ENCODE measurements around the gene HIGD1C. TPM values are rescaled to one million over a fixed set of nuclear protein-coding genes. Genes with fewer than 3 reads are reported as not detected.
"Not testable (repeated sequence)": the region's sequence is repeated elsewhere in the genome, so short reads cannot be mapped to it uniquely, and the experiment has no call there.

HIGD1C gene
- total and polyA plus RNA-seq, 2 of the 8 experiments (the other 6 are each of a cell fraction or from before 2014, with no cell fraction given), result not detected

- WGBS, 2 experiments (ENCODE audit: extremely low coverage in 1 of 2, insufficient coverage in 1 of 2, insufficient read length in 1 of 2, insufficient replicate concordance in 2 of 2, low coverage in 1 of 2, low lambda C conversion rate in 2 of 2, missing lambda C conversion rate in 1 of 2), result 100% methylated on average over 2 of the region's 2 CpGs; no CpG with 5 or more reads in 1 of the 2 experiments
- DNase-seq (ENCODE audit: low read depth in 1 of 2, low spot score in 2 of 2); H2BK20ac ChIP-seq (ENCODE audit: low read length); H3K23ac ChIP-seq (ENCODE audit: insufficient read length); H4K20me1 ChIP-seq (replicated peaks in 1 of 2; ENCODE audit: control insufficient read depth in 1 of 2, insufficient read depth in 2 of 2, low read length in 2 of 2); H3K79me2 ChIP-seq (ENCODE audit: control insufficient read depth in 1 of 2, insufficient read depth in 2 of 2, low read length in 2 of 2); H4K8ac ChIP-seq (ENCODE audit: extremely low read depth, insufficient read depth, low read length); H3K56ac ChIP-seq (replicated peaks; ENCODE audit: insufficient read length, low read depth, low read length); H3K18ac ChIP-seq (ENCODE audit: extremely low read depth, low read length); H3K79me1 ChIP-seq (ENCODE audit: low read depth, low read length); H2BK15ac ChIP-seq (ENCODE audit: low read length); H3K4ac ChIP-seq (replicated peaks; ENCODE audit: insufficient read length, low read depth, low read length); H2BK12ac ChIP-seq (ENCODE audit: low read depth, low read length); H3K4me1 ChIP-seq (replicated peaks in 1 of 4; ENCODE audit: control insufficient read depth in 3 of 4, insufficient read depth in 4 of 4, low read length in 3 of 4); H3K4me3 ChIP-seq (ENCODE audit: extremely low read depth in 1 of 4, insufficient read depth in 2 of 4, low read depth in 3 of 4, low read length in 4 of 4); H4K91ac ChIP-seq (replicated peaks; ENCODE audit: insufficient read length, low read length); H3K14ac ChIP-seq (ENCODE audit: insufficient read length); H3K9me3 ChIP-seq (ENCODE audit: insufficient read depth in 2 of 2, low read depth in 1 of 2, low read length in 1 of 2); H2AK5ac ChIP-seq (ENCODE audit: low read depth, low read length); H3K9ac ChIP-seq (replicated peaks in 1 of 4; ENCODE audit: extremely low read depth in 1 of 4, low read depth in 3 of 4, low read length in 3 of 4); POLR2A ChIA-PET (ENCODE audit: partially characterized antibody); H3K27ac ChIP-seq (ENCODE audit: low read depth, low read length); H2AFZ ChIP-seq (ENCODE audit: low read length); H3K4me2 ChIP-seq (ENCODE audit: insufficient read depth in 1 of 2, low read depth in 2 of 2, low read length in 2 of 2); H2BK5ac ChIP-seq (ENCODE audit: low read depth, low read length); H3K36me3 ChIP-seq (ENCODE audit: control insufficient read depth in 2 of 4, insufficient read depth in 4 of 4, low read length in 3 of 4); H2BK120ac ChIP-seq (replicated peaks; ENCODE audit: low read depth, low read length); FAIRE-seq; H4K5ac ChIP-seq (ENCODE audit: insufficient read length, low read depth, low read length); H3K23me2 ChIP-seq (ENCODE audit: low read depth, low read length); H3K27me3 ChIP-seq (replicated peaks in 1 of 4; ENCODE audit: control insufficient read depth in 3 of 4, extremely low read depth in 1 of 4, insufficient read depth in 3 of 4, low read length in 3 of 4): not testable (repeated sequence)
- CTCF ChIA-PET (ENCODE audit: partially characterized antibody), result interaction anchor here (1.0 kb wide), 1 partner anchor 128 kb away, joined by 4 read pairs; no protein-coding TSS in a partner anchor
Observed at GRCh38 chr12:50954789-50955188, 2.4 kb downstream of the HIGD1C start.

Measured in H1 (cell line).